HG03354 (cell line): ENCODE data around the gene AKAP6.

ENCODE experiments used
- ATAC-seq: cut with Tn5 transposase; IDR thresholded peaks from one replicate; pipeline ENCODE4 v1.9.1; 2021; ENCODE audit warnings: mild to moderate bottlenecking; ENCODE audit not compliant: unreplicated experiment, poor library complexity, severe bottlenecking

The AKAP6 gene, protein sequence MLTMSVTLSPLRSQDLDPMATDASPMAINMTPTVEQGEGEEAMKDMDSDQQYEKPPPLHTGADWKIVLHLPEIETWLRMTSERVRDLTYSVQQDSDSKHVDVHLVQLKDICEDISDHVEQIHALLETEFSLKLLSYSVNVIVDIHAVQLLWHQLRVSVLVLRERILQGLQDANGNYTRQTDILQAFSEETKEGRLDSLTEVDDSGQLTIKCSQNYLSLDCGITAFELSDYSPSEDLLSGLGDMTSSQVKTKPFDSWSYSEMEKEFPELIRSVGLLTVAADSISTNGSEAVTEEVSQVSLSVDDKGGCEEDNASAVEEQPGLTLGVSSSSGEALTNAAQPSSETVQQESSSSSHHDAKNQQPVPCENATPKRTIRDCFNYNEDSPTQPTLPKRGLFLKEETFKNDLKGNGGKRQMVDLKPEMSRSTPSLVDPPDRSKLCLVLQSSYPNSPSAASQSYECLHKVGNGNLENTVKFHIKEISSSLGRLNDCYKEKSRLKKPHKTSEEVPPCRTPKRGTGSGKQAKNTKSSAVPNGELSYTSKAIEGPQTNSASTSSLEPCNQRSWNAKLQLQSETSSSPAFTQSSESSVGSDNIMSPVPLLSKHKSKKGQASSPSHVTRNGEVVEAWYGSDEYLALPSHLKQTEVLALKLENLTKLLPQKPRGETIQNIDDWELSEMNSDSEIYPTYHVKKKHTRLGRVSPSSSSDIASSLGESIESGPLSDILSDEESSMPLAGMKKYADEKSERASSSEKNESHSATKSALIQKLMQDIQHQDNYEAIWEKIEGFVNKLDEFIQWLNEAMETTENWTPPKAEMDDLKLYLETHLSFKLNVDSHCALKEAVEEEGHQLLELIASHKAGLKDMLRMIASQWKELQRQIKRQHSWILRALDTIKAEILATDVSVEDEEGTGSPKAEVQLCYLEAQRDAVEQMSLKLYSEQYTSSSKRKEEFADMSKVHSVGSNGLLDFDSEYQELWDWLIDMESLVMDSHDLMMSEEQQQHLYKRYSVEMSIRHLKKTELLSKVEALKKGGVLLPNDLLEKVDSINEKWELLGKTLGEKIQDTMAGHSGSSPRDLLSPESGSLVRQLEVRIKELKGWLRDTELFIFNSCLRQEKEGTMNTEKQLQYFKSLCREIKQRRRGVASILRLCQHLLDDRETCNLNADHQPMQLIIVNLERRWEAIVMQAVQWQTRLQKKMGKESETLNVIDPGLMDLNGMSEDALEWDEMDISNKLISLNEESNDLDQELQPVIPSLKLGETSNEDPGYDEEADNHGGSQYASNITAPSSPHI (N-terminal part only)

DNA sequence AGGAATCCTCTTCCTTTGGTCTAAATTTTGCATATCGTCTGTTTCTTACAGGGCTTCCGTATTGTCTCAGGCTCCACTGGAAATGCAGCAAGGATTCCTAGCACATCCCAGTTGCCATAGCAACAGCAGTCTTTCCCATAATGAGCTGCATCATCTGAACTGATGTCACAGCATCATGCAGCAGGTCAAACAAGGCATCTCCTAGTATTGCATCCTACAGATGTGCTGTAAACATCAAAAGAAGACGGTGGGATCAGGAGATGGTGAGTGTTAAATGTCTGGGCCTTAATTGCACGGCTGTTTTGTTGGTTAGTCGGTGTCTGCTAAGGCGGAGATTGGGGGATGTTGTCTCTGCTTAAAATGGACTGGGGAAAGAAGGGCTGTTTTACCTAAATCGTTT is at the start of gene AKAP6:
Gene AKAP6, plus strand, starts transcription at position 153 of the 400 bp plus-strand sequence. CDS start 104,196 bp downstream, outside the sequence.
- no peak for ATAC-seq

DNA sequence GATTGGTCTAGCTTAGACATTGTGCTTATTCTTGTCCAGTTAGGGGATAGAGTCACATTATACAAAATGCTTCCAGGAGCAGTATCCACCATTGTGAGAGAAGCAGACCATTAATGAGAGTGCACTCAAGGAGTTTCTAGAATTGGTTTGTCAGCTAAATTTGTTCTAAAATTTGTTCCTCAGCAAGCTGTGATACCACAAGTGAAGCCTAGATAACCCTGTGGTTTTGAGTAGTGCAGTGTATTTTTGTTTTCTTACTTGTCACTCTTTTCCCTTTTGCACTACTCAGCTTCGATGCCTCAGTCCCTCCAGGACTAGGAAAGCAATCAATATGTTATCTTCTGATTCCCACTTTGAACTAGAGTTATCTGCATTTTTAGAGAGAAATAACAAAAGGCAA is 42.5 kb upstream of the AKAP6 start:
- no peak for ATAC-seq

DNA sequence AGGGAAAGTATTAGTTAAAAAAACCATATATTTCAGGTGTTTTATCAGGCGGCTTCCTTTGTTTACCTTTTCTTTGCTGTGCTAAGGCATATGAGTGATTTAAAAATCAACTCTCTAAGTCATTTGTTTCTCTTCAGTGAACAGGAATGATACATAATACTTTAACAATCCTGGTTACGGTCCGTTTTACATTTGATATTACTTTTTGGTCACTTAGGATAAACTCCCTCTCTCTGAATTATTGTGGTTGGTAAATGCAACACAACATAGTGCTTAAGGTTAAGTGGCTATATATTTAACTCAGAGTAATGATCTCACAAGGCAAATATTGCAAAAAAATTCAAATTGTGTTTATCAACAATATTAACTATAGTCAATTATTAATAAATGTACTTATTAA is 32.7 kb upstream of the AKAP6 start:
- no peak for ATAC-seq

DNA sequence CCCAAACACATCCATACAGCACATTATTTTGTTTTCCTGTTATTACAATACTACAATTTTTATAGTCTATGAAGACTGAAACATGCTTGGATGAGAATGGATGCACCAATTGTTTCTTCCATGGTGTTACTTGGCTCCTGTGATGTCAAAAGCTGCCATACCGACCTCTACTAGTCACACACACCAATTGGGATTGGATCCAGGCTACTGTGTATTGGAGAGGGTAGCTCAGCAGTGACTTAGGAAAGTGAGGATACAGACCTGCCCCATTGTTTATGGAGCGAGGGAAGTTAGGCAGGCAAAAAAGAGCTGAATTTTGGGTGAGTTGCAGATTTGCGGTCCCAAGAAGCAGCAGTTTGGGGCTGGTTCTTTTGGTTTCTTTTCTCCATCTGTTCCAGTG is 30.8 kb upstream of the AKAP6 start:
- ATAC-seq = no peak

GRCh38 chr14:32300136-32300535 is 29.0 kb upstream of the AKAP6 start:
- no peak for ATAC-seq

DNA sequence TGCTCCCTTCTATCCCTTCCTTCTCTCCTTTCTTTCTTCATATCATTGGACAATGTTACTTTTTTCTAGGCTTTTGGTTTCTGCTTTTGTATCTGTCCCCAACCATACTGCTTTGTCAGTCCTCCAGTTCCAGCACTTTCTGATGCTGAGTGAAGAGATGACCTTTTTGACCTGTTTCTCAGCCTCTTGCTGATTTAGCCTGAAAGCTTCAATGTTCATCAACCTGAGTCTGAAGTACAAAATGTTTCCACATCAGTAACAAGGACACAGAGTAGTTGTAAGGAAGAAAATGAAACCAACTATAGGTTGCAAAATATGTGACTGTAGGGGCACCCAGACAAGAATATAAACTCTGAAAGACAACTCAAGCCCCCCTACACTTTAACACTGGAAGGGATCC is 25.2 kb upstream of the AKAP6 start:
- no peak for ATAC-seq

DNA sequence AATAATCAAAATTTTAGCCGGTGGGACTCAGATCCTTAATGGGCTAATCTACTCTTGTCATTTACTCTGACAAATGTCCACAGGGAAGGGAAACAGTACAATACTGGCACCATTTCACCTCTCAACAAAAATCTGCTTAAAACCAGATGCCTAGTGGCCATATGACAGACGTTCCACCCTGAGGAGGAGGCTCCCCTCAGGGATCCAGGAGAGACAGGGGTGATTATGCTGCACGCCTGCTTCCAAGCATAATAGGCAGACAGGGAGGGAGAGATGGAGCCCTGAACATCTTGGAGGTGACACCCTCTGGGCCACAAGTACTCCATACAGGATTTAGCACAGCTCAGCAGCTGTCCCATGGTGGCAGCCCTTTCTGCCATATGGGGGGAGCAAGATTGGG is 24.8 kb upstream of the AKAP6 start:
- no peak for ATAC-seq

DNA sequence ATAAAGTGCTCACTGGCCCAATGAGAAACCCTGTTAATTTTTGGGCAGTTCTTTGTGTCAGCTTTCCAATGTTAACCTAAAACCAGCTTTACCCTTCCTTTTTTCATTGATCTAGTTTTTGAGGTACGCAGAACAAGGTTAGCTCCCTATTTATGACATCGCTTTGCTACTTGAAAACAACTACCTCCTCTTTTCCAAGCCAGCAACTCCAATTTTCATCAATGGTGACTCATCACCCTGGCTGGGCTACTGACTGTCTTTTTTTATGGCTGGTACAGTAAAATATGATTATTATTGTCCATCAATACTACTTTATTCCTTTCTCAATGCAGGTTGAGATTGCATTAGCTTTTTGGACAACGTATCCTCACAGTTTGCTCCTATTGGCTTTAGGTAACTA is 22.5 kb upstream of the AKAP6 start:
- no peak for ATAC-seq

GRCh38 chr14:32307881-32308582 is 21.1 kb upstream of the AKAP6 start:
- no peak for ATAC-seq

GRCh38 chr14:32310876-32311275 is 18.2 kb upstream of the AKAP6 start:
- no peak for ATAC-seq

DNA sequence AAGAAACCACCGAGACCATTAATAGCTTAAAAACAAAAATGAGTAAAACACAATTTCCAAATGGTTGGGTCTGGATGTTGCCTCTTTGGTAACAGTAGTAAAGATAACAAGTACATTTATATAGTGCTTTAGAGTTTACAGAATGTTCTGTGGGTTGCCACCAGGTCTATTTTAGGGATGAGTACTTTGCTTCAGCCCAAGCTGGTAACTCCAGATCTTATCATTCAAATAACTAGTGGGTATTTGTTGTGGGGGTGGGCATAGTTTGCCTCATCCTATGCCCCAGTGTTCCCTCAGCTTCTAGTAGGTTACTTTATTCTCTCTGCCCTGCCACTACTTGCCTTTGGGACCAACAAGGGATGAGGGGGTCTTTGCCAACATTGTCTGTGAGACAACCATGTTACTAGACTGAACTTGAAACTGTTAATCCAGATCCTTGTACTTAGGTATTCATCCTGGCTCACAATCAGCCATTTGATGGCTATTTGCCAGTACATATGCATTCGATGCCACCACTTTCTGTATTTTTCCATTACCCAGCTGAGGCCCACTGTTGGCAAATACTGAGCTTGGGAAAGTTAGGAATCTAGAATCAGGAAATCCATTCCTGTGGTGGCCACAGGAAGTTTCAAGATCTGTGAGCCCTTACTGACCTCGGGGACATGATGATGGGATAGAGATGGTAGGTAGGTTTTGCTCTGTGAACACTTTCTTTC is 17.6 kb upstream of the AKAP6 start:
- no peak for ATAC-seq

DNA sequence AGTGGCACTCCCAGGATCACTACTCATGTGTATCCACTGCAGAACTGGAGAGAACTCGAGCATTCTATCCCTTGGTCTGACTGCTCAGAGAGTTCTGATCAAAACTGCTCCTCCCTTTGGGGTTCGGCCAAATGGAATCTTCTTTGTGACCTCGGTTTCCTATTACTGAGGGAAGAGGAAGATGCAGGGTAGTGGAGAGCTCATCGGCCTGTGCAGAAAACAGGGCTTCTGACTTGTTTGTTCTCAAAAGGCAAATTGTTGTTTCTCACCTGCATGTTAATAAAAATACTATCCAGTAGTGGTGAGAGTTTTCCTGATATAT is 17.1 kb upstream of the AKAP6 start:
- no peak for ATAC-seq

DNA sequence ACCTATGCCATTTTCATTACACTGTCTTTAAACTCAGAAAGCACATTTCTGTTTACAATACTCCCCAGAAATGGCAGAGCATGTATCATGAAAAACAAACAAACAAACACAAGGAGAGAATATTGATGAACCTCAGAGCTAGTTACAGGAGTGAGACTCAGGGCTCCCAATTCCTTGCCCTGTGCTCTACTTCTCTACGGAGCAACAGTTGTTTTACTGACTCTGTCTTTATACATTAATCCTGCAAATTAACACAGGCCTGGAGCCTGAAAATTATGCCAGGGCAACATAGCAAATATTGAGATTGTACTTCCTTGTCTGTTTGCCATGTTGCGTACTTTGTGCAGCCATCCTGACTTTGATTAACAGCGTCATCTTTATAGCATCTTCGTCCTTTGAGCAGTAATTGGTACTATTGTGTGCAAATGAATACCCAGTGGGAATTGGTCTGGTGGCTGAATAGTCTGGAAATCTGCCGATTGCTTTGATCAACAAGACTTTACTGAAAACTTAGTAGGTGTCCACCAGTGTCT is 15.2 kb upstream of the AKAP6 start:
- ATAC-seq = no peak

- no peak for ATAC-seq
Observed at GRCh38 chr14:32318087-32318795, 10.9 kb upstream of the AKAP6 start.

- ATAC-seq = no peak
Observed at GRCh38 chr14:32319368-32320049, 9.6 kb upstream of the AKAP6 start.

GRCh38 chr14:32324601-32325000 is 4.5 kb upstream of the AKAP6 start:
- ATAC-seq = no peak

- ATAC-seq = no peak
Observed at GRCh38 chr14:32327255-32327961, 1.7 kb upstream of the AKAP6 start.
